Measurements from ENCODE around the gene OCRL.

DNA sequence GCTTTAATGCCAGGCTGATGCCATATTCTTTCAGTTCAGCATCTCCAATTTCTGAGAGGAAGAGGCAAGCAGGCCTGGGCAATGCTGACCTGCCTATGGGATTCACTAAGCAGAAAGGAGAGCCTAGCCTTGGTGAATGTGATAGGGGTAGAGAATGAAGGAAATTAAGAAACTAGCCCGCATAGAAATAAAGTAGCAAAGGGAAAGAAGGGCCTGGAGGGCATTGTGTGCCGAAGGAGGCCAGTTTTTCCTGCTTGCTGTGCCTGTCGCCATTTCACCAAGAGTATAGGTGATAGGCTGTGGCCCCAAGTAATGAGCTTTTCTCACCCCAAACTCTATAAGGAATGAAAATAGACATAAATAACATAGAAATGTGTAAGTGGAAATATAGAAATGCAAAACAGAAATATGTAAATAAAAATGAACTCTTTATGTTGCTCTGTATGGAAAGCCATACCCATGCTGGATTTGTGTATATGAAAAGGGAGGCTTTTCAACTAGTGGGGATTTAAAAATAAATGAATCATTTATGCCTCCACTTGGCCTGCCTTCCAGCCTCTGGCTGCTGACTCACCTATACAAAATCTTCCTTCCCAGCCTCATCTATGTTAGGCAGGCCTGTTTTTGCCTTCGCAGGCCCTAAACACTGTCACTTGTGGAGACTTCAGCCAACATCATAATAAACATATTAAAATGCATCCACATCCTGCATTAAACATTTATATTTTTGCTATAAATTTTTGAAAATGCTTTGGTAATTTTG lies 5.1 kb upstream of the OCRL start:
- TF ChIP-seq, protein P1, sequence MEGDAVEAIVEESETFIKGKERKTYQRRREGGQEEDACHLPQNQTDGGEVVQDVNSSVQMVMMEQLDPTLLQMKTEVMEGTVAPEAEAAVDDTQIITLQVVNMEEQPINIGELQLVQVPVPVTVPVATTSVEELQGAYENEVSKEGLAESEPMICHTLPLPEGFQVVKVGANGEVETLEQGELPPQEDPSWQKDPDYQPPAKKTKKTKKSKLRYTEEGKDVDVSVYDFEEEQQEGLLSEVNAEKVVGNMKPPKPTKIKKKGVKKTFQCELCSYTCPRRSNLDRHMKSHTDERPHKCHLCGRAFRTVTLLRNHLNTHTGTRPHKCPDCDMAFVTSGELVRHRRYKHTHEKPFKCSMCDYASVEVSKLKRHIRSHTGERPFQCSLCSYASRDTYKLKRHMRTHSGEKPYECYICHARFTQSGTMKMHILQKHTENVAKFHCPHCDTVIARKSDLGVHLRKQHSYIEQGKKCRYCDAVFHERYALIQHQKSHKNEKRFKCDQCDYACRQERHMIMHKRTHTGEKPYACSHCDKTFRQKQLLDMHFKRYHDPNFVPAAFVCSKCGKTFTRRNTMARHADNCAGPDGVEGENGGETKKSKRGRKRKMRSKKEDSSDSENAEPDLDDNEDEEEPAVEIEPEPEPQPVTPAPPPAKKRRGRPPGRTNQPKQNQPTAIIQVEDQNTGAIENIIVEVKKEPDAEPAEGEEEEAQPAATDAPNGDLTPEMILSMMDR (conservative IDR thresholded peaks at IDR 0.05 in 1 of 2, IDR thresholded peaks at IDR 0.05 in 1 of 2; ENCODE audit: low read depth in 1 of 2, low read length in 2 of 2), result no peak
- TF ChIP-seq EZH2 (IDR thresholded peaks at IDR 0.05; ENCODE audit: low read length, missing control alignments), result no peak
